GM23338 (cell line): Measurements from ENCODE around the gene MYOM3. TPM values are rescaled to one million over a fixed set of nuclear protein-coding genes. Genes with fewer than 3 reads are reported as not detected.

ENCODE experiments used
- ATAC-seq: fragments of 200-7000 bp; cut with Tn5 transposase; 3 replicates; pipeline ENCODE4 v1.9.1; 2020
- DNase-seq: peaks from one replicate; pipeline ENCODE4 v3.0.0-alpha.2; 2015; ENCODE audit warnings: low spot score
- H2AFZ ChIP-seq: fragments of 200-600 bp; sonication (generic); 2 replicates; pipeline ENCODE4 v1.8.0; 2016; ENCODE audit warnings: antibody characterized with exemption, mild to moderate bottlenecking, moderate library complexity
- H3F3A ChIP-seq: fragments of 200-600 bp; sonication (generic); replicated peaks from 2 replicates; pipeline ENCODE4 v1.8.0; 2017; ENCODE audit warnings: antibody characterized with exemption, mixed run types, low read depth
- H3K27ac ChIP-seq: fragments of 200-600 bp; sonication (generic); 2 replicates; pipeline ENCODE4 v1.6.1; 2016; ENCODE audit warnings: low read depth
- H3K27me3 ChIP-seq: fragments of 200-600 bp; sonication (generic); 2 replicates; pipeline ENCODE4 v1.8.0; 2016; ENCODE audit warnings: mild to moderate bottlenecking, mixed run types, moderate library complexity; ENCODE audit not compliant: insufficient read depth
- H3K36me3 ChIP-seq: fragments of 200-600 bp; sonication (generic); 2 replicates; pipeline ENCODE4 v1.8.0; 2016; ENCODE audit warnings: mild to moderate bottlenecking; ENCODE audit not compliant: insufficient read depth
- H3K4me1 ChIP-seq: fragments of 200-600 bp; sonication (generic); 2 replicates; pipeline ENCODE4 v1.8.0; 2016; ENCODE audit warnings: mild to moderate bottlenecking, moderate library complexity; ENCODE audit not compliant: insufficient read depth
- H3K4me2 ChIP-seq: fragments of 200-600 bp; sonication (generic); 2 replicates; pipeline ENCODE4 v1.7.1; 2017; ENCODE audit warnings: mixed run types
- H3K4me3 ChIP-seq: fragments of 200-600 bp; sonication (generic); 2 replicates; pipeline ENCODE4 v1.6.1; 2016; ENCODE audit warnings: mixed run types
- H3K79me2 ChIP-seq: fragments of 200-600 bp; sonication (generic); replicated peaks from 2 replicates; pipeline ENCODE4 v1.8.0; 2017; ENCODE audit warnings: mild to moderate bottlenecking; ENCODE audit not compliant: insufficient read depth
- H3K9me2 ChIP-seq: fragments of 200-600 bp; sonication (generic); 2 replicates; pipeline ENCODE4 v1.8.0; 2017; ENCODE audit not compliant: insufficient read depth
- H4K20me1 ChIP-seq: fragments of 200-600 bp; sonication (generic); replicated peaks from 2 replicates; pipeline ENCODE4 v1.8.0; 2017; ENCODE audit warnings: mild to moderate bottlenecking; ENCODE audit not compliant: insufficient read depth
- H3K27ac Mint-ChIP-seq: 2 replicates; pipeline ENCODE4 v1.8.0; 2020; ENCODE audit warnings: inconsistent platforms, mild to moderate bottlenecking, moderate library complexity, mixed read lengths
- H3K27me3 Mint-ChIP-seq: 3 replicates; pipeline ENCODE4 v1.8.0; 2022; ENCODE audit warnings: low read depth, mild to moderate bottlenecking, moderate library complexity, mixed read lengths, inconsistent platforms; ENCODE audit not compliant: insufficient read depth, poor library complexity
- H3K36me3 Mint-ChIP-seq: 3 replicates; pipeline ENCODE4 v1.8.0; 2021; ENCODE audit warnings: low read depth, mild to moderate bottlenecking, inconsistent platforms, moderate library complexity, mixed read lengths
- H3K4me1 Mint-ChIP-seq: 3 replicates; pipeline ENCODE4 v1.8.0; 2020; ENCODE audit warnings: mild to moderate bottlenecking, inconsistent platforms, mixed read lengths
- H3K4me3 Mint-ChIP-seq: 3 replicates; pipeline ENCODE4 v1.8.0; 2021; ENCODE audit warnings: moderate library complexity, mild to moderate bottlenecking, inconsistent platforms, mixed read lengths
- H3K9me3 Mint-ChIP-seq: 3 replicates; pipeline ENCODE4 v1.8.0; 2020; ENCODE audit warnings: moderate library complexity, mild to moderate bottlenecking, inconsistent platforms, mixed read lengths
- CREB1 ChIP-seq: fragments of 250-450 bp; sonication (Bioruptor Pico); IDR thresholded peaks from 2 replicates; pipeline ENCODE4 v1.5.0; 2020; ENCODE audit warnings: low read depth, mild to moderate bottlenecking, moderate library complexity
- EZH2 ChIP-seq: fragments of 200-600 bp; sonication (generic); IDR thresholded peaks from one replicate; pipeline ENCODE4 v1.8.0; 2017; ENCODE audit warnings: antibody characterized with exemption, mild to moderate bottlenecking, low read depth; ENCODE audit not compliant: unreplicated experiment
- EZH2phosphoT487 ChIP-seq: fragments of 200-600 bp; sonication (generic); IDR thresholded peaks from one replicate; pipeline ENCODE4 v1.8.1; 2018; ENCODE audit warnings: antibody characterized with exemption; ENCODE audit not compliant: unreplicated experiment
- JUNB ChIP-seq: IDR thresholded peaks from one replicate; pipeline ENCODE4 v1.6.1; 2016; ENCODE audit warnings: antibody characterized with exemption; ENCODE audit not compliant: unreplicated experiment
- NANOG ChIP-seq: IDR thresholded peaks from 2 replicates; pipeline ENCODE4 v1.6.1; 2016; ENCODE audit warnings: antibody characterized with exemption, borderline replicate concordance
- POLR2AphosphoS5 ChIP-seq: IDR thresholded peaks from 2 replicates; pipeline ENCODE4 v1.6.1; 2016; ENCODE audit warnings: antibody characterized with exemption, low read depth
- STAT1 ChIP-seq: IDR thresholded peaks from one replicate; pipeline ENCODE4 v1.6.1; 2016; ENCODE audit warnings: antibody characterized with exemption; ENCODE audit not compliant: unreplicated experiment
- ZNF114 ChIP-seq: fragments of 250-450 bp; sonication (Bioruptor Pico); IDR thresholded peaks from 2 replicates; pipeline ENCODE4 v1.5.0; 2020; ENCODE audit warnings: mild to moderate bottlenecking, moderate library complexity
- ZNF331 ChIP-seq: fragments of 250-450 bp; sonication (Bioruptor Pico); IDR thresholded peaks from 2 replicates; pipeline ENCODE4 v1.5.0; 2020; ENCODE audit warnings: low read depth, mild to moderate bottlenecking, moderate library complexity
- polyA plus RNA-seq: library from polyadenylated mRNA; unstranded; fragments of >200 nt; fragmentation: Nextera tagmentation; extraction: Ambion mirVana; gene quantifications from 2 replicates; pipeline ENCODE4 v1.2.1, GENCODE V29; 2016
- total RNA-seq: library from RNA; depleted of rRNA; stranded (reverse); fragments of >200 nt; shearing (Covaris generic); gene quantifications from 2 replicates; pipeline ENCODE4 v1.2.3, GENCODE V29; 2014
- TF ChIP-seq, protein P1 (sequence below): IDR thresholded peaks from one replicate; pipeline ENCODE4 v1.6.1; 2018; ENCODE audit warnings: antibody characterized with exemption; ENCODE audit not compliant: unreplicated experiment
- TF ChIP-seq, protein P2 (sequence below): fragments of 250-450 bp; sonication (Bioruptor Pico); IDR thresholded peaks from 2 replicates; pipeline ENCODE4 v1.5.0; 2020; ENCODE audit warnings: mild to moderate bottlenecking, moderate library complexity
- TF ChIP-seq, protein P3 (sequence below): IDR thresholded peaks from 2 replicates; pipeline ENCODE4 v1.6.1; 2016; ENCODE audit warnings: antibody characterized with exemption
- TF ChIP-seq, protein P4 (sequence below), 2 experiments: fragments of 200-600 bp in 1 of 2; sonication (generic) in 1 of 2; conservative IDR thresholded peaks; 2 replicates each; pipeline versions ENCODE4 v1.5.1 to v1.6.1; 2016 to 2017; ENCODE audit warnings: antibody characterized with exemption in 2 of 2, low read depth in 2 of 2, mild to moderate bottlenecking in 2 of 2, moderate library complexity in 1 of 2

The MYOM3 gene
- total and polyA plus RNA-seq, 2 experiments from 2014 or later, result not detected

DNA sequence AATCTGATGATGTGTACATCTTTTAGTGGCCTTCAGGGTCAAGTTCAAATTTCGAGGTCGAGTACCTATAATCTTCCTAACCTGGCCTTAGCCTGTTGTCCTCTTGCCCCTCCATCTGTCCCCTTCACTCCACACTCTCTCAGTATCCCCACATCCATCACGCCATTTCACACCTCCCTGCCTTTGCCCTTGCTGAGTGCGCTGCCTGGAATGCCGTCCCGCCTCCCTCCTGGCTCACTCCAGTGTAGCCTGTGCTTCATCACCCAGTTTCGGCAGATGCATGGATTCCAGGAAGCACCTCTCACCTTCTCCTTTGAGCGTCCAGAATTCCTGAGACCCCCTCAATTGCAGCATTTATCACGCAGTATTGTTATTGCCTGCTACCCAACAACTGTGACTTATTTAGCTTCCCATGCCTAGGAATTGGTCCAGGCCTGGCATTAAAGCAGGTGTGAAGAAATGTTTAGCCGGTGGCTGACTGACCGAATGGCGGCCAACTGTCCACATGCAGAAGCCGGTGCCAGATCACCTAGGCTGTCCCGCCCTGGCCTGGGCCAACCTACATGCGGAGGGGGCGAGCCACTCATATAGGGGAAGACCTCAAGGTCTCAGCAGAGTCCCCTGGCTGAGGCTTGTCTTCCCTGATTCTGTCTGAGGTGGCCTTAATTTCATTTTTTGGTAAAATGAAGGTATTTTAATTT, 34.5 kb downstream of the MYOM3 start:
- H3K4me3 ChIP-seq, result no peak overlapping the region
- H3K9me3 Mint-ChIP-seq, result no peaks in the 10 kb centered on the region
- peaks cover 5% of the 10 kb centered on the region for H3K27me3 Mint-ChIP-seq
- no peak overlapping the region for H3K4me2 ChIP-seq
- no peak overlapping the region for H3K27ac ChIP-seq
- no peaks in the 10 kb centered on the region for H3K27me3 ChIP-seq
- H3K4me3 Mint-ChIP-seq, result no peak overlapping the region
- no peaks in the 10 kb centered on the region for H3K9me2 ChIP-seq
- H3K4me1 Mint-ChIP-seq, result peaks cover 15% of the 10 kb centered on the region
- H3K4me1 ChIP-seq, result peaks cover 10% of the 10 kb centered on the region; the same call in 1 of the 2 replicates
- H3K36me3 Mint-ChIP-seq, result no peaks in the 10 kb centered on the region
- H4K20me1 ChIP-seq, result no peaks in the 10 kb centered on the region
- no peaks in the 10 kb centered on the region for H3K79me2 ChIP-seq
- no peak for DNase-seq
- H2AFZ ChIP-seq, result peak overlapping the region; percentile 56; the same call in 1 of the 2 replicates
- no peaks in the 10 kb centered on the region for H3K36me3 ChIP-seq
- no peak overlapping the region for H3K27ac Mint-ChIP-seq
- no peak for TF ChIP-seq STAT1
- TF ChIP-seq, protein P1, sequence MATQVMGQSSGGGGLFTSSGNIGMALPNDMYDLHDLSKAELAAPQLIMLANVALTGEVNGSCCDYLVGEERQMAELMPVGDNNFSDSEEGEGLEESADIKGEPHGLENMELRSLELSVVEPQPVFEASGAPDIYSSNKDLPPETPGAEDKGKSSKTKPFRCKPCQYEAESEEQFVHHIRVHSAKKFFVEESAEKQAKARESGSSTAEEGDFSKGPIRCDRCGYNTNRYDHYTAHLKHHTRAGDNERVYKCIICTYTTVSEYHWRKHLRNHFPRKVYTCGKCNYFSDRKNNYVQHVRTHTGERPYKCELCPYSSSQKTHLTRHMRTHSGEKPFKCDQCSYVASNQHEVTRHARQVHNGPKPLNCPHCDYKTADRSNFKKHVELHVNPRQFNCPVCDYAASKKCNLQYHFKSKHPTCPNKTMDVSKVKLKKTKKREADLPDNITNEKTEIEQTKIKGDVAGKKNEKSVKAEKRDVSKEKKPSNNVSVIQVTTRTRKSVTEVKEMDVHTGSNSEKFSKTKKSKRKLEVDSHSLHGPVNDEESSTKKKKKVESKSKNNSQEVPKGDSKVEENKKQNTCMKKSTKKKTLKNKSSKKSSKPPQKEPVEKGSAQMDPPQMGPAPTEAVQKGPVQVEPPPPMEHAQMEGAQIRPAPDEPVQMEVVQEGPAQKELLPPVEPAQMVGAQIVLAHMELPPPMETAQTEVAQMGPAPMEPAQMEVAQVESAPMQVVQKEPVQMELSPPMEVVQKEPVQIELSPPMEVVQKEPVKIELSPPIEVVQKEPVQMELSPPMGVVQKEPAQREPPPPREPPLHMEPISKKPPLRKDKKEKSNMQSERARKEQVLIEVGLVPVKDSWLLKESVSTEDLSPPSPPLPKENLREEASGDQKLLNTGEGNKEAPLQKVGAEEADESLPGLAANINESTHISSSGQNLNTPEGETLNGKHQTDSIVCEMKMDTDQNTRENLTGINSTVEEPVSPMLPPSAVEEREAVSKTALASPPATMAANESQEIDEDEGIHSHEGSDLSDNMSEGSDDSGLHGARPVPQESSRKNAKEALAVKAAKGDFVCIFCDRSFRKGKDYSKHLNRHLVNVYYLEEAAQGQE, result no peak
- TF ChIP-seq, protein P2, sequence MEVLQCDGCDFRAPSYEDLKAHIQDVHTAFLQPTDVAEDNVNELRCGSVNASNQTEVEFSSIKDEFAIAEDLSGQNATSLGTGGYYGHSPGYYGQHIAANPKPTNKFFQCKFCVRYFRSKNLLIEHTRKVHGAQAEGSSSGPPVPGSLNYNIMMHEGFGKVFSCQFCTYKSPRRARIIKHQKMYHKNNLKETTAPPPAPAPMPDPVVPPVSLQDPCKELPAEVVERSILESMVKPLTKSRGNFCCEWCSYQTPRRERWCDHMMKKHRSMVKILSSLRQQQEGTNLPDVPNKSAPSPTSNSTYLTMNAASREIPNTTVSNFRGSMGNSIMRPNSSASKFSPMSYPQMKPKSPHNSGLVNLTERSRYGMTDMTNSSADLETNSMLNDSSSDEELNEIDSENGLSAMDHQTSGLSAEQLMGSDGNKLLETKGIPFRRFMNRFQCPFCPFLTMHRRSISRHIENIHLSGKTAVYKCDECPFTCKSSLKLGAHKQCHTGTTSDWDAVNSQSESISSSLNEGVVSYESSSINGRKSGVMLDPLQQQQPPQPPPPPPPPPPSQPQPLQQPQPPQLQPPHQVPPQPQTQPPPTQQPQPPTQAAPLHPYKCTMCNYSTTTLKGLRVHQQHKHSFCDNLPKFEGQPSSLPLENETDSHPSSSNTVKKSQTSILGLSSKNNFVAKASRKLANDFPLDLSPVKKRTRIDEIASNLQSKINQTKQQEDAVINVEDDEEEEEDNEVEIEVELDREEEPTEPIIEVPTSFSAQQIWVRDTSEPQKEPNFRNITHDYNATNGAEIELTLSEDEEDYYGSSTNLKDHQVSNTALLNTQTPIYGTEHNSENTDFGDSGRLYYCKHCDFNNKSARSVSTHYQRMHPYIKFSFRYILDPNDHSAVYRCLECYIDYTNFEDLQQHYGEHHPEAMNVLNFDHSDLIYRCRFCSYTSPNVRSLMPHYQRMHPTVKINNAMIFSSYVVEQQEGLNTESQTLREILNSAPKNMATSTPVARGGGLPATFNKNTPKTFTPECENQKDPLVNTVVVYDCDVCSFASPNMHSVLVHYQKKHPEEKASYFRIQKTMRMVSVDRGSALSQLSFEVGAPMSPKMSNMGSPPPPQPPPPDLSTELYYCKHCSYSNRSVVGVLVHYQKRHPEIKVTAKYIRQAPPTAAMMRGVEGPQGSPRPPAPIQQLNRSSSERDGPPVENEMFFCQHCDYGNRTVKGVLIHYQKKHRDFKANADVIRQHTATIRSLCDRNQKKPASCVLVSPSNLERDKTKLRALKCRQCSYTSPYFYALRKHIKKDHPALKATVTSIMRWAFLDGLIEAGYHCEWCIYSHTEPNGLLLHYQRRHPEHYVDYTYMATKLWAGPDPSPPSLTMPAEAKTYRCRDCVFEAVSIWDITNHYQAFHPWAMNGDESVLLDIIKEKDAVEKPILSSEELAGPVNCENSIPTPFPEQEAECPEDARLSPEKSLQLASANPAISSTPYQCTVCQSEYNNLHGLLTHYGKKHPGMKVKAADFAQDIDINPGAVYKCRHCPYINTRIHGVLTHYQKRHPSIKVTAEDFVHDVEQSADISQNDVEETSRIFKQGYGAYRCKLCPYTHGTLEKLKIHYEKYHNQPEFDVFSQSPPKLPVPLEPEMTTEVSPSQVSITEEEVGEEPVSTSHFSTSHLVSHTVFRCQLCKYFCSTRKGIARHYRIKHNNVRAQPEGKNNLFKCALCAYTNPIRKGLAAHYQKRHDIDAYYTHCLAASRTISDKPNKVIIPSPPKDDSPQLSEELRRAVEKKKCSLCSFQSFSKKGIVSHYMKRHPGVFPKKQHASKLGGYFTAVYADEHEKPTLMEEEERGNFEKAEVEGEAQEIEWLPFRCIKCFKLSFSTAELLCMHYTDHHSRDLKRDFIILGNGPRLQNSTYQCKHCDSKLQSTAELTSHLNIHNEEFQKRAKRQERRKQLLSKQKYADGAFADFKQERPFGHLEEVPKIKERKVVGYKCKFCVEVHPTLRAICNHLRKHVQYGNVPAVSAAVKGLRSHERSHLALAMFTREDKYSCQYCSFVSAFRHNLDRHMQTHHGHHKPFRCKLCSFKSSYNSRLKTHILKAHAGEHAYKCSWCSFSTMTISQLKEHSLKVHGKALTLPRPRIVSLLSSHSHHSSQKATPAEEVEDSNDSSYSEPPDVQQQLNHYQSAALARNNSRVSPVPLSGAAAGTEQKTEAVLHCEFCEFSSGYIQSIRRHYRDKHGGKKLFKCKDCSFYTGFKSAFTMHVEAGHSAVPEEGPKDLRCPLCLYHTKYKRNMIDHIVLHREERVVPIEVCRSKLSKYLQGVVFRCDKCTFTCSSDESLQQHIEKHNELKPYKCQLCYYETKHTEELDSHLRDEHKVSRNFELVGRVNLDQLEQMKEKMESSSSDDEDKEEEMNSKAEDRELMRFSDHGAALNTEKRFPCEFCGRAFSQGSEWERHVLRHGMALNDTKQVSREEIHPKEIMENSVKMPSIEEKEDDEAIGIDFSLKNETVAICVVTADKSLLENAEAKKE (CRISPR knock-in tag), result no peak
- TF ChIP-seq EZH2phosphoT487, result no peak
- no peak for TF ChIP-seq EZH2
- TF ChIP-seq JUNB, result no peak
- no peak for TF ChIP-seq ZNF331 (CRISPR knock-in tag)
- TF ChIP-seq, protein P3, sequence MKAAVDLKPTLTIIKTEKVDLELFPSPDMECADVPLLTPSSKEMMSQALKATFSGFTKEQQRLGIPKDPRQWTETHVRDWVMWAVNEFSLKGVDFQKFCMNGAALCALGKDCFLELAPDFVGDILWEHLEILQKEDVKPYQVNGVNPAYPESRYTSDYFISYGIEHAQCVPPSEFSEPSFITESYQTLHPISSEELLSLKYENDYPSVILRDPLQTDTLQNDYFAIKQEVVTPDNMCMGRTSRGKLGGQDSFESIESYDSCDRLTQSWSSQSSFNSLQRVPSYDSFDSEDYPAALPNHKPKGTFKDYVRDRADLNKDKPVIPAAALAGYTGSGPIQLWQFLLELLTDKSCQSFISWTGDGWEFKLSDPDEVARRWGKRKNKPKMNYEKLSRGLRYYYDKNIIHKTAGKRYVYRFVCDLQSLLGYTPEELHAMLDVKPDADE, result no peak
- TF ChIP-seq CREB1 (CRISPR knock-in tag), result no peak
- TF ChIP-seq, protein P4, sequence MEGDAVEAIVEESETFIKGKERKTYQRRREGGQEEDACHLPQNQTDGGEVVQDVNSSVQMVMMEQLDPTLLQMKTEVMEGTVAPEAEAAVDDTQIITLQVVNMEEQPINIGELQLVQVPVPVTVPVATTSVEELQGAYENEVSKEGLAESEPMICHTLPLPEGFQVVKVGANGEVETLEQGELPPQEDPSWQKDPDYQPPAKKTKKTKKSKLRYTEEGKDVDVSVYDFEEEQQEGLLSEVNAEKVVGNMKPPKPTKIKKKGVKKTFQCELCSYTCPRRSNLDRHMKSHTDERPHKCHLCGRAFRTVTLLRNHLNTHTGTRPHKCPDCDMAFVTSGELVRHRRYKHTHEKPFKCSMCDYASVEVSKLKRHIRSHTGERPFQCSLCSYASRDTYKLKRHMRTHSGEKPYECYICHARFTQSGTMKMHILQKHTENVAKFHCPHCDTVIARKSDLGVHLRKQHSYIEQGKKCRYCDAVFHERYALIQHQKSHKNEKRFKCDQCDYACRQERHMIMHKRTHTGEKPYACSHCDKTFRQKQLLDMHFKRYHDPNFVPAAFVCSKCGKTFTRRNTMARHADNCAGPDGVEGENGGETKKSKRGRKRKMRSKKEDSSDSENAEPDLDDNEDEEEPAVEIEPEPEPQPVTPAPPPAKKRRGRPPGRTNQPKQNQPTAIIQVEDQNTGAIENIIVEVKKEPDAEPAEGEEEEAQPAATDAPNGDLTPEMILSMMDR (conservative IDR thresholded peaks at IDR 0.05; ENCODE audit: low read depth in 2 of 2), result no peak
- TF ChIP-seq NANOG, result no peak
- no peak for TF ChIP-seq POLR2AphosphoS5
- TF ChIP-seq ZNF114 (CRISPR knock-in tag), result no peak
- no peaks in the 10 kb centered on the region for H3F3A ChIP-seq
- ATAC-seq, result no peak
